Activated T-helper 2 cell treated with anti-CD3 and anti-CD28 coated beads, Interferon-gamma antibody, Interleukin-2, Interleukin-4, amounts not matched to agents 10 μg/mL and 5 μg/mL and 100 μg/mL, durations not matched to agents 14 hours and 24 hours and 36 hours (primary cell): ENCODE data around the gene SOHLH2. TPM values are rescaled to one million over a fixed set of nuclear protein-coding genes. Genes with fewer than 3 reads are reported as not detected.

Source experiments
- DNase-seq: peaks from one replicate; pipeline ENCODE4 v3.0.0; 2021; ENCODE audit warnings: low spot score
- H3K27ac Mint-ChIP-seq: one replicate; pipeline ENCODE4 v1.8.0; 2021; ENCODE audit warnings: mixed read lengths
- H3K27me3 Mint-ChIP-seq: one replicate; pipeline ENCODE4 v1.8.0; 2021; ENCODE audit warnings: low read depth, mixed read lengths
- H3K36me3 Mint-ChIP-seq: one replicate; pipeline ENCODE4 v1.8.0; 2021; ENCODE audit warnings: low read depth, mixed read lengths
- H3K4me1 Mint-ChIP-seq: one replicate; pipeline ENCODE4 v1.8.0; 2021; ENCODE audit warnings: low read depth, mixed read lengths
- H3K4me3 Mint-ChIP-seq: one replicate; pipeline ENCODE4 v1.8.0; 2021; ENCODE audit warnings: low read depth, mild to moderate bottlenecking, moderate library complexity, mixed read lengths
- H3K9me3 Mint-ChIP-seq: one replicate; pipeline ENCODE4 v1.8.0; 2021; ENCODE audit warnings: mixed read lengths
- intact Hi-C: fragments of 100-400 bp; cut with micrococcal nuclease; formaldehyde crosslinking; loops from one replicate; pipeline ENCODE4 v1.15.1; 2023
- total RNA-seq: library from RNA; stranded (reverse); gene quantifications from 2 replicates; pipeline ENCODE4 v1.2.3, GENCODE V29; 2022

The SOHLH2 gene
- total RNA-seq: not detected in 2 replicates

- no peaks in the 10 kb centered on the region for H3K36me3 Mint-ChIP-seq
- H3K27ac Mint-ChIP-seq: no peak within 1 kb of the TSS
- H3K9me3 Mint-ChIP-seq: peaks cover 5% of the 10 kb centered on the region
- H3K4me3 Mint-ChIP-seq: no peak within 1 kb of the TSS
- DNase-seq: no peak
- H3K27me3 Mint-ChIP-seq: no peaks in the 10 kb centered on the region
- intact Hi-C loops: no loop called here
- no peaks in the 10 kb centered on the region for H3K4me1 Mint-ChIP-seq
These were observed at the start of gene SOHLH2 for GRCh38 chr13:36214163-36214921. TSS of gene SOHLH2 (minus strand) at chr13:36214556. CDS start at chr13:36214526, 30 bp downstream.

- DNase-seq: no peak
- Mint-ChIP-seq H3K27me3 (no peaks in the 10 kb centered on the region), H3K36me3 (no peaks in the 10 kb centered on the region), H3K27ac (no peak overlapping the region), H3K9me3 (no peaks in the 10 kb centered on the region), H3K4me3 (no peak overlapping the region), H3K4me1 (no peaks in the 10 kb centered on the region)
- intact Hi-C loops: no loop called here
These were observed 47.6 kb upstream of the SOHLH2 start for GRCh38 chr13:36261976-36262375.

DNA sequence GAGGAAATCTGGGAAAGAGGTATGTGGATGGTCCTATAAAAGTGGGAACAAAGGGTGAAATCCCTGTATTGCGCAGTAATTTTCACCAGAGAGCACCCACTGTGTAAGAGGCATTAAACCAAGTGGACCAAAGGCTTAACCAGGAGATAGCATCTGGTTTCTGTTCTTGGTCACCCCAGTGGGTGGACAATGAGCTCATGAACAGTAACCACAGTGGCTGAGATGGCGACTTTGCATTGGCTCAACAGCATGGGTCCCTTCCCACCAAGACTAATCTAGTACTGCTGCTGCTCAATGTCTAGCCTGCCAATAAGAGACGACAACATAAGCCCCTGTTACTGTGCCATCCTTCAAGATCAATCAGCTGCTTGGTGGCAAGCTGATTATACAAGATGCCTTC, 46.7 kb upstream of the SOHLH2 start:
- intact Hi-C loops: no loop called here
- no peaks in the 10 kb centered on the region for H3K27me3 Mint-ChIP-seq
- H3K9me3 Mint-ChIP-seq: no peaks in the 10 kb centered on the region
- H3K36me3 Mint-ChIP-seq: no peaks in the 10 kb centered on the region
- H3K4me3 Mint-ChIP-seq: no peak overlapping the region
- H3K4me1 Mint-ChIP-seq: no peaks in the 10 kb centered on the region
- no peak overlapping the region for H3K27ac Mint-ChIP-seq
- no peak for DNase-seq

DNA sequence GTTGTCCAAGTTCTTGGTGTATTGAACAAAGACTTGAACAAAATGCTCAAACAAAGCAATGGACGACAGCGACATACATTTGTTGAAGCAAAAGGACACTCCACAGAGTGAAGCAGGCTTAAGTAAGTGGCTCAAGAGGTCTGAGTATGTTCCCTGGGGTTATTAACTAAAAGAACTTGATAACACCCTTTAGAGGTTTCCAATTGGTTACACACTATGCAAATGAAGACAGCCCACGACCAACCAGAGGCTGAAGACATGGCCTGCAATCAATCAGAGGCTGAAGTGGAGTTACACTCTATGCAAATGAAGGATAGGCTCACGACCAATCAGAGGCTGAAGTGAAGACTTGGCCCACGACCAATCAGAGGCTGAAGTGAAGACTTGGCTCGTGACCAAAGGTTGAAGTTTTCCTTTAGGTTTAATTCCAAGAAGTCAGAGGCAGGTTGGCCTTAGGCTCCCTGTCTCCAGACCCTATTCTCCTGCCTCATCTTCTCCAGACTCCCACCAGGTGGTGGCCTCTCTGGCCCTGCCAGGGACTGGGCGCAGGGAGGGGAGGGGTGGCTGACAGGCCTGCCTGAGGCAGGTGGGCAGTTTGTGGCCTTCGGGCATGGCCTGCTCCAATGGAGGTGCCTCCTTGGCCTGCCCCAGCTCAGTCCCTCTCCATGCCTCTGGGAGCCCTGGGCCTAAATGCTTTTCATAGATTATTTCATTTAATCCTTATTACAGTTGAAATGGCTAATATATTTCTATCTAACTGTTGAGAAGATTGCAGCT, 45.2 kb upstream of the SOHLH2 start:
- no peaks in the 10 kb centered on the region for H3K27me3 Mint-ChIP-seq
- H3K4me3 Mint-ChIP-seq: no peak overlapping the region

DNA sequence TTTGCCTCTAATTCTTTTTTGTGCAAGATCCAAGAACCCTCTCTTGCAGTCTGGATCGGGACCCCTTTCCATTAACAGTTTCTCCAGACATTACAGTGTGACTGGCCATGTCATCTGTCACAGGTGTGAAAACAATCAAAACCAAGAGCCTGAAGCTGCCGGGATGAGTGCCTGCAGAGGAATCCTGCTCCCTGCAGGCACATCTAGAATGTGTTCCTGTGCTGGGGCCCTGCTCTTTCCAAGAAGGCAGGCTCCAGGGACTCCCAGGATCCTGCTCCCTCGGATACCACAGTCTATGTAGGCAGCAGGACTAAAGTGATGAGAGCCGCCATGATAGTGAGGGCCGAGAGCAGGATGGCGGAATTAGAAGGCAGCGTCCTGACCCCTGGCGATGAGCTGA, 44.5 kb upstream of the SOHLH2 start:
- intact Hi-C loops: no loop called here
- H3K27ac Mint-ChIP-seq: no peak overlapping the region
- no peak overlapping the region for H3K4me3 Mint-ChIP-seq
- DNase-seq: no peak
- H3K27me3 Mint-ChIP-seq: no peaks in the 10 kb centered on the region
- no peaks in the 10 kb centered on the region for H3K36me3 Mint-ChIP-seq
- no peaks in the 10 kb centered on the region for H3K9me3 Mint-ChIP-seq
- H3K4me1 Mint-ChIP-seq: no peaks in the 10 kb centered on the region

More for the DNA sequence above, 45.2 kb upstream of the SOHLH2 start:
- H3K4me1 Mint-ChIP-seq: no peaks in the 10 kb centered on the region
- intact Hi-C loops: no loop called here
- DNase-seq: no peak
- no peak overlapping the region for H3K27ac Mint-ChIP-seq
- H3K36me3 Mint-ChIP-seq: no peaks in the 10 kb centered on the region
- H3K9me3 Mint-ChIP-seq: no peaks in the 10 kb centered on the region

- H3K27ac Mint-ChIP-seq: no peak overlapping the region
- no peaks in the 10 kb centered on the region for H3K4me1 Mint-ChIP-seq
- H3K4me3 Mint-ChIP-seq: no peak overlapping the region
- H3K27me3 Mint-ChIP-seq: no peaks in the 10 kb centered on the region
- no peak for DNase-seq
- intact Hi-C loops: no loop called here
- no peaks in the 10 kb centered on the region for H3K9me3 Mint-ChIP-seq
- no peaks in the 10 kb centered on the region for H3K36me3 Mint-ChIP-seq
These were observed 37.2 kb upstream of the SOHLH2 start for GRCh38 chr13:36251526-36251925.

DNA sequence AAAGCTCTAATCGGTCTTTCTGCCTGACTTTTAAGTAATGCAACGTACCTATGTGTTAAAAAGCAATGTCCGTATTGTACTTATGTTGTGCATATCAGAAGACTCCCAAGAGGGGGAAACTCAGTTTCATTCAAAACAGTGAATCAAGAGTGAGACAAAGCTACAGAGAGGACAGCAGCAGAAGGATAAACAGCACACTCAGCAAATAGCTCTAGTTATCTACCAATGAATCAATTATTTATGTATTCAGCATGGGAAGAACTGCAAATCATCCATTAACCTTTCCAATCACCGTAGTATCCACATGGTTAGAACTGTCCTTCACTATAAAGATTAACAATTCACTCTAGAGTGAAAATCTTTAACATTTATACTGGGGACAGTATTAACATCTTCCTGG, 36.7 kb upstream of the SOHLH2 start:
- Mint-ChIP-seq H3K4me1 (no peaks in the 10 kb centered on the region), H3K27ac (no peak overlapping the region), H3K36me3 (no peaks in the 10 kb centered on the region), H3K27me3 (no peaks in the 10 kb centered on the region), H3K4me3 (no peak overlapping the region), H3K9me3 (no peaks in the 10 kb centered on the region)
- intact Hi-C loops: no loop called here
- DNase-seq: no peak

GRCh38 chr13:36248700-36249099, 34.3 kb upstream of the SOHLH2 start:
- Mint-ChIP-seq H3K27me3 (no peaks in the 10 kb centered on the region), H3K27ac (no peak overlapping the region), H3K9me3 (no peaks in the 10 kb centered on the region), H3K4me3 (no peak overlapping the region), H3K4me1 (no peaks in the 10 kb centered on the region), H3K36me3 (no peaks in the 10 kb centered on the region)
- no peak for DNase-seq
- intact Hi-C loops: no loop called here

- intact Hi-C loops: no loop called here
- Mint-ChIP-seq H3K27ac (no peak overlapping the region), H3K4me3 (no peak overlapping the region), H3K4me1 (no peaks in the 10 kb centered on the region), H3K27me3 (no peaks in the 10 kb centered on the region), H3K9me3 (no peaks in the 10 kb centered on the region), H3K36me3 (no peaks in the 10 kb centered on the region)
- no peak for DNase-seq
These were observed 30.6 kb upstream of the SOHLH2 start for GRCh38 chr13:36244990-36245389.

- H3K27me3 Mint-ChIP-seq: no peaks in the 10 kb centered on the region
These were observed 29.7 kb upstream of the SOHLH2 start for GRCh38 chr13:36244073-36244472.

DNA sequence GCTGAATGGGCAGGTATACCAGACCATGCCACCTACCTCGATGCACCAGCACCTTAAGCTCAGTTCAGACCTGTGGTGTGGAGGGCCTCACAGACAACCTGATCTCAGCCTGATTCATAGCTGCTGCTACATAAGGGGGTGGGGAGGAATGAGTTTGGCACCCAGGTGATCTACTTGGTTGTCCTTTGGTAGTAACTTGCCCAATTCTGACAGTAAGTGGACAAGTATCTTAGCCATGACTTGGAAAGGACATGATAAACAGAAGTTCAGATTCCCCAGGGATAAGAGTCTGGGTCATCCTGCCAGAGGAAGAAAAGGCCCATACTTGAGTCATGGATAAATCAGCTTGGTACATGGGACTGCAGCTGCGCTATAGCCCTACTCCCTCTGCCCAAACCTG, 28.4 kb upstream of the SOHLH2 start:
- DNase-seq: no peak
- Mint-ChIP-seq H3K36me3 (no peaks in the 10 kb centered on the region), H3K27ac (no peak overlapping the region), H3K4me3 (no peak overlapping the region), H3K4me1 (no peaks in the 10 kb centered on the region), H3K27me3 (no peaks in the 10 kb centered on the region), H3K9me3 (no peaks in the 10 kb centered on the region)
- intact Hi-C loops: no loop called here

More at GRCh38 chr13:36244073-36244472, 29.7 kb upstream of the SOHLH2 start:
- Mint-ChIP-seq H3K9me3 (no peaks in the 10 kb centered on the region), H3K4me3 (no peak overlapping the region), H3K4me1 (no peaks in the 10 kb centered on the region), H3K27ac (no peak overlapping the region), H3K36me3 (no peaks in the 10 kb centered on the region)
- intact Hi-C loops: no loop called here
- DNase-seq: no peak

GRCh38 chr13:36231236-36231635, 16.9 kb upstream of the SOHLH2 start:
- intact Hi-C loops: no loop called here
- no peak for DNase-seq
- Mint-ChIP-seq H3K4me3 (no peak overlapping the region), H3K27me3 (no peaks in the 10 kb centered on the region), H3K36me3 (no peaks in the 10 kb centered on the region), H3K9me3 (no peaks in the 10 kb centered on the region), H3K27ac (no peak overlapping the region), H3K4me1 (no peaks in the 10 kb centered on the region)

GRCh38 chr13:36224730-36225129, 10.4 kb upstream of the SOHLH2 start:
- peaks cover 9% of the 10 kb centered on the region for H3K9me3 Mint-ChIP-seq
- DNase-seq: no peak
- H3K4me1 Mint-ChIP-seq: no peaks in the 10 kb centered on the region
- intact Hi-C loops: no loop called here
- H3K4me3 Mint-ChIP-seq: no peak overlapping the region
- no peaks in the 10 kb centered on the region for H3K27me3 Mint-ChIP-seq
- no peak overlapping the region for H3K27ac Mint-ChIP-seq
- no peaks in the 10 kb centered on the region for H3K36me3 Mint-ChIP-seq
